H54 (cell line): Measurements from ENCODE around the gene TMEM215.
"Not testable (repeated sequence)": the region's sequence is repeated elsewhere in the genome, so short reads cannot be mapped to it uniquely, and the experiment has no call there.

ENCODE experiments used
- DNase-seq: peaks from one replicate; pipeline ENCODE4 v3.0.0; 2011; ENCODE audit warnings: low spot score, mixed read lengths; ENCODE audit not compliant: insufficient read length
- FAIRE-seq: peaks from 3 replicates; lab custom pipeline; 2011; peaks lifted over from hg19 to GRCh38; lab: Jason Lieb, UNC
- POLR2A ChIP-seq: IDR thresholded peaks from 2 replicates; pipeline ENCODE4 v1.6.1; 2011; ENCODE audit warnings: low read depth, mild to moderate bottlenecking, low read length

Gene TMEM215

GRCh38 chr9:32783168-32783891 lies at the start of gene TMEM215:
TMEM215 (plus strand) TSS chr9:32783540; CDS start chr9:32784184, 644 bp downstream.
- FAIRE-seq: no peak
- DNase-seq: no peak
- TF ChIP-seq POLR2A: no peak

- DNase-seq (no peak), FAIRE-seq (no peak)
- TF ChIP-seq POLR2A: no peak
Observed at GRCh38 chr9:32735476-32735875, 47.9 kb upstream of the TMEM215 start.

GRCh38 chr9:32737378-32737777 lies 46.0 kb upstream of the TMEM215 start:
- TF ChIP-seq POLR2A: no peak
- no peak for FAIRE-seq
- no peak for DNase-seq

GRCh38 chr9:32738501-32739172 lies 44.7 kb upstream of the TMEM215 start:
- FAIRE-seq: no peak
- no peak for DNase-seq

GRCh38 chr9:32741706-32742105 lies 41.6 kb upstream of the TMEM215 start:
- FAIRE-seq (no peak), DNase-seq (no peak)
- TF ChIP-seq POLR2A: no peak

More at GRCh38 chr9:32738501-32739172, 44.7 kb upstream of the TMEM215 start:
- TF ChIP-seq POLR2A: no peak

GRCh38 chr9:32742296-32742695 lies 41.0 kb upstream of the TMEM215 start:
- FAIRE-seq (no peak), DNase-seq (no peak)
- no peak for TF ChIP-seq POLR2A

GRCh38 chr9:32748013-32748412 lies 35.3 kb upstream of the TMEM215 start:
- FAIRE-seq: no peak
- no peak for TF ChIP-seq POLR2A
- DNase-seq: no peak

GRCh38 chr9:32755730-32756129 lies 27.6 kb upstream of the TMEM215 start:
- no peak for TF ChIP-seq POLR2A
- no peak for DNase-seq
- FAIRE-seq: no peak

- DNase-seq: no peak
- no peak for FAIRE-seq
- TF ChIP-seq POLR2A: no peak
Observed at GRCh38 chr9:32764139-32764538, 19.2 kb upstream of the TMEM215 start.

GRCh38 chr9:32775283-32775682 lies 8.1 kb upstream of the TMEM215 start:
- FAIRE-seq: no peak

GRCh38 chr9:32776201-32776600 lies 7.1 kb upstream of the TMEM215 start:
- no peak for TF ChIP-seq POLR2A
- DNase-seq: no peak
- FAIRE-seq: no peak

More at GRCh38 chr9:32775283-32775682, 8.1 kb upstream of the TMEM215 start:
- TF ChIP-seq POLR2A: no peak
- no peak for DNase-seq

GRCh38 chr9:32782476-32783167 lies 718 bp upstream of the TMEM215 start:
- DNase-seq: no peak

GRCh38 chr9:32787816-32788215 lies 4.5 kb downstream of the TMEM215 start:
- no peak for FAIRE-seq
- no peak for TF ChIP-seq POLR2A
- no peak for DNase-seq

More at GRCh38 chr9:32782476-32783167, 718 bp upstream of the TMEM215 start:
- no peak for FAIRE-seq
- no peak for TF ChIP-seq POLR2A

- not testable (repeated sequence) for FAIRE-seq, DNase-seq
Observed at GRCh38 chr9:32796015-32796414, 12.7 kb downstream of the TMEM215 start.

- no peak for FAIRE-seq
- TF ChIP-seq POLR2A: no peak
- no peak for DNase-seq
Observed at GRCh38 chr9:32801530-32801929, 18.2 kb downstream of the TMEM215 start.
